HL-60 (cell line): ENCODE results near the gene SAMD14.

ENCODE experiments used
- DNase-seq, 2 experiments: peaks; one replicate each; pipeline ENCODE4 v3.0.0-alpha.2; 2010 to 2020; ENCODE audit warnings: low read depth in 1 of 2, low spot score in 1 of 2
- H3K27ac ChIP-seq: fragments of 250-450 bp; sonication (Bioruptor Pico); replicated peaks from 2 replicates; pipeline ENCODE4 v1.5.1; 2020; ENCODE audit warnings: mild to moderate bottlenecking, moderate library complexity
- H3K27me3 ChIP-seq: fragments of 250-450 bp; sonication (Bioruptor Pico); 2 replicates; pipeline ENCODE4 v1.5.1; 2021; ENCODE audit warnings: mild to moderate bottlenecking, moderate library complexity; ENCODE audit not compliant: insufficient read depth, poor library complexity, severe bottlenecking
- H3K4me3 ChIP-seq: replicated peaks from 2 replicates; pipeline ENCODE4 v1.5.1; 2011; ENCODE audit warnings: mild to moderate bottlenecking, control low read depth, low read length; ENCODE audit not compliant: insufficient read depth
- CTCF ChIP-seq: IDR thresholded peaks from one replicate; pipeline ENCODE4 v1.5.1; 2011; ENCODE audit warnings: low read length, control low read depth, inconsistent platforms; ENCODE audit not compliant: insufficient read depth
- GABPA ChIP-seq: IDR thresholded peaks from 2 replicates; pipeline ENCODE4 v1.6.1; 2012; ENCODE audit warnings: low read depth
- POLR2AphosphoS5 ChIP-seq: IDR thresholded peaks from 2 replicates; pipeline ENCODE4 v1.6.1; 2012; ENCODE audit warnings: low read depth
- REST ChIP-seq: IDR thresholded peaks from 2 replicates; pipeline ENCODE4 v1.6.1; 2012; ENCODE audit warnings: low read depth; ENCODE audit not compliant: insufficient replicate concordance
- SPI1 ChIP-seq: IDR thresholded peaks from 2 replicates; pipeline ENCODE4 v1.6.1; 2012; ENCODE audit warnings: low read depth, mild to moderate bottlenecking, borderline replicate concordance

The SAMD14 gene

GRCh38 chr17:50133028-50133768, 3.2 kb upstream of the SAMD14 start:
- Histone ChIP-seq H3K4me3 (no peak overlapping the region), H3K27me3 (peaks cover 23% of the 10 kb centered on the region), H3K27ac (no peak overlapping the region)
- TF ChIP-seq CTCF: no peak
- no peak for TF ChIP-seq SPI1
- TF ChIP-seq REST: no peak
- TF ChIP-seq GABPA: no peak
- no peak; the same call in 1 of the 2 replicates for TF ChIP-seq POLR2AphosphoS5
- DNase-seq: no peak

GRCh38 chr17:50132104-50132794, 2.3 kb upstream of the SAMD14 start:
- no peak for TF ChIP-seq REST
- no peak for TF ChIP-seq GABPA
- no peak for TF ChIP-seq CTCF
- no peak; the same call in 1 of the 2 replicates for TF ChIP-seq POLR2AphosphoS5
- TF ChIP-seq SPI1: no peak
- no peak overlapping the region for H3K4me3 ChIP-seq
- H3K27ac ChIP-seq: no peak overlapping the region
- peaks cover 27% of the 10 kb centered on the region for H3K27me3 ChIP-seq
- DNase-seq: no peak

DNA sequence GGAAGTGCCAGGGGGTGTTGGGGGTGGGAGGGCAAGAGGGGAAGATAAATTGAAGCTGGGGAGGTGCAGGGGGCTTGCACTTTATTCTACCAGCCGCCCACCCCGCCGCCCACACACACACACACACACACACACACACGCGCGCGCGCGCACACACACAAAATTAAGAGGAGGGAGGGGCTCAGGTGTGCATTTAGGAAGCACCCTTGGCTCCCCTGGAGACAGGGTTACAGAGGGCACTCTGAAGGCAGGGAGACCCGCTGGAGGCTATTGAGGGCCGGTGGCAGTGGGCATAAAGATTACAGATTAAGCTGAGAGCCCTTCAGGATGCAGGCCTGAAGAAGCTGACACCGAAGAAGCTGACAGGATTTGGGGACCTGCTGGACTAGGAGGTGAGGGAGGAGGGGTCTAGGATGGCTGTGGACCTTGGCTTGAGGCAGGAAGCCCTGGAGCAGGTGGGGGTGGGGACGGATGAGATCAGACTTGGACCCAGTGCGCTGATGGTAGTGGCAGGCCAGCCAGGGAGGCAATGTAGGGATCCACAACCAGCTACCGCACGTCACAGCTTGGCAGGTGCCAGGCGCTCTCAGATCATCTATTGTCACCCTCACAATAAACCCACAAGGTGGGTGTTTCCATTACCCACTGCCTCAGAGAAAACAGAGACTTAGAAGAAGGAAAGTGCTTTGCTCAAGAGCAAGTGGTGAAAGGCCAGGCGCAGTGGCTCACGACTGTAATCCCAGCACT, 772 bp upstream of the SAMD14 start:
- Histone ChIP-seq H3K27ac (no peak overlapping the region), H3K27me3 (peaks cover 33% of the 10 kb centered on the region), H3K4me3 (no peak overlapping the region)
- no peak for DNase-seq
- TF ChIP-seq POLR2AphosphoS5 (no peak), CTCF (no peak), SPI1 (no peak), GABPA (no peak), REST (no peak)
